Endodermal cell (in vitro differentiated cells): ENCODE data around the gene ESF1. TPM values are rescaled to one million over a fixed set of nuclear protein-coding genes. Genes with fewer than 3 reads are reported as not detected.
"Not testable (repeated sequence)": the region's sequence is repeated elsewhere in the genome, so short reads cannot be mapped to it uniquely, and the experiment has no call there.

ENCODE experiments used
- DNase-seq: peaks from one replicate; pipeline ENCODE4 v3.0.0-alpha.2; 2017
- H3K27ac ChIP-seq: 2 replicates; pipeline ENCODE4 v1.5.1; 2013; ENCODE audit warnings: mild to moderate bottlenecking, low read depth, low read length, moderate library complexity
- H3K27me3 ChIP-seq: 2 replicates; pipeline ENCODE4 v1.6.1; 2013; ENCODE audit warnings: mild to moderate bottlenecking, low read length, moderate library complexity; ENCODE audit not compliant: insufficient read depth, control insufficient read depth, poor library complexity, severe bottlenecking
- H3K36me3 ChIP-seq: 2 replicates; pipeline ENCODE4 v1.7.0; 2013; ENCODE audit warnings: mild to moderate bottlenecking, low read length, moderate library complexity; ENCODE audit not compliant: control insufficient read depth, insufficient read depth
- H3K4me1 ChIP-seq: one replicate; pipeline ENCODE4 v1.7.0; 2013; ENCODE audit warnings: low read length; ENCODE audit not compliant: control insufficient read depth, insufficient read depth
- H3K4me3 ChIP-seq: 2 replicates; pipeline ENCODE4 v1.5.1; 2013; ENCODE audit warnings: mild to moderate bottlenecking, low read length, moderate library complexity
- H3K9ac ChIP-seq: 2 replicates; pipeline ENCODE4 v1.6.1; 2013; ENCODE audit warnings: mild to moderate bottlenecking, low read length, moderate library complexity; ENCODE audit not compliant: poor library complexity, severe bottlenecking; ENCODE audit errors: extremely low read depth
- H3K9me3 ChIP-seq: 2 replicates; pipeline ENCODE4 v1.6.1; 2013; ENCODE audit warnings: mild to moderate bottlenecking, low read length, moderate library complexity; ENCODE audit not compliant: control insufficient read depth
- H3K27ac Mint-ChIP-seq: 2 replicates; pipeline ENCODE4 v1.8.0; 2020; ENCODE audit warnings: mixed read lengths
- H3K27me3 Mint-ChIP-seq: 2 replicates; pipeline ENCODE4 v1.8.0; 2021; ENCODE audit warnings: mild to moderate bottlenecking, mixed read lengths; ENCODE audit not compliant: insufficient read depth
- H3K36me3 Mint-ChIP-seq: 2 replicates; pipeline ENCODE4 v1.8.0; 2020; ENCODE audit warnings: low read depth, mixed read lengths
- H3K4me1 Mint-ChIP-seq: 2 replicates; pipeline ENCODE4 v1.8.0; 2020; ENCODE audit warnings: mixed read lengths
- H3K4me3 Mint-ChIP-seq: 2 replicates; pipeline ENCODE4 v1.8.0; 2020; ENCODE audit warnings: mild to moderate bottlenecking, moderate library complexity, mixed read lengths
- H3K9me3 Mint-ChIP-seq: 2 replicates; pipeline ENCODE4 v1.8.0; 2020; ENCODE audit warnings: mild to moderate bottlenecking, mixed read lengths
- CTCF ChIP-seq: fragments of 200-600 bp; sonication (generic); conservative IDR thresholded peaks from 2 replicates; pipeline ENCODE4 v1.5.0; 2021; ENCODE audit warnings: antibody characterized with exemption, mild to moderate bottlenecking
- WGBS, 2 experiments: methylation state at CpG; one replicate each; pipeline versions ENCODE4 v1.1.5 to v1.1.7; 2013; ENCODE audit warnings: missing lambda C conversion rate in 2 of 2, mixed read lengths in 1 of 2; ENCODE audit not compliant: insufficient coverage in 1 of 2, insufficient read length in 1 of 2; 5-methylcytosine and 5-hydroxymethylcytosine counted together
- total RNA-seq, 2 donors: library from RNA; stranded (reverse); fragmentation: NEBNext Ultra II Directional in 1 of 2; extraction: Animal tissue kit (Norgen Biotek cat#: 25700) in 1 of 2; gene quantifications; 2 replicates in 1 of 2; 3 replicates in 1 of 2; pipeline ENCODE4 v1.2.1, GENCODE V29; 2021

The ESF1 gene
- total RNA-seq, 2 donors from 2014 or later, result 23.9 to 32.1 TPM

- no peak overlapping the region for H3K9ac ChIP-seq
- peaks cover 86% of the 10 kb centered on the region for H3K36me3 ChIP-seq
- no peak overlapping the region for H3K4me3 Mint-ChIP-seq
- peaks cover 47% of the 10 kb centered on the region for H3K9me3 ChIP-seq
- no peaks in the 10 kb centered on the region for H3K27me3 Mint-ChIP-seq
- DNase-seq, result no peak
- no peaks in the 10 kb centered on the region for H3K4me1 Mint-ChIP-seq
- H3K27me3 ChIP-seq, result no peaks in the 10 kb centered on the region
- no peak overlapping the region for H3K27ac Mint-ChIP-seq
- no peak for TF ChIP-seq CTCF
- peaks cover 33% of the 10 kb centered on the region for H3K9me3 Mint-ChIP-seq
- no peaks in the 10 kb centered on the region for H3K4me1 ChIP-seq
- peaks cover 84% of the 10 kb centered on the region for H3K36me3 Mint-ChIP-seq
- no peak overlapping the region for H3K27ac ChIP-seq
- H3K4me3 ChIP-seq, result no peak overlapping the region
These were observed 19.4 kb downstream of the ESF1 start for GRCh38 chr20:13765299-13765698.

GRCh38 chr20:13760451-13760946, 24.2 kb downstream of the ESF1 start:
- not testable (repeated sequence) for H3K4me3 ChIP-seq, H3K27ac Mint-ChIP-seq, H3K27me3 ChIP-seq, DNase-seq, H3K27ac ChIP-seq, H3K27me3 Mint-ChIP-seq, H3K4me3 Mint-ChIP-seq, H3K4me1 Mint-ChIP-seq, H3K4me1 ChIP-seq, H3K9ac ChIP-seq
- H3K9me3 ChIP-seq, result peaks cover 31% of the 10 kb centered on the region
- WGBS, 2 experiments, result 98% methylated on average over 31 of the region's 33 CpGs; no CpG with 5 or more reads in 1 of the 2 experiments
- Mint-ChIP-seq H3K9me3 (peaks cover 15% of the 10 kb centered on the region), H3K36me3 (peaks cover 68% of the 10 kb centered on the region)
- H3K36me3 ChIP-seq, result peaks cover 84% of the 10 kb centered on the region

- Mint-ChIP-seq H3K4me3 (no peak overlapping the region), H3K4me1 (no peaks in the 10 kb centered on the region), H3K9me3 (peaks cover 10% of the 10 kb centered on the region), H3K27ac (no peak overlapping the region), H3K36me3 (peaks cover 53% of the 10 kb centered on the region), H3K27me3 (no peaks in the 10 kb centered on the region)
- WGBS, 2 experiments, result 100% methylated on average over 1 of the region's 1 CpG
- H3K36me3 ChIP-seq, result peaks cover 80% of the 10 kb centered on the region
- no peak for TF ChIP-seq CTCF
- H3K27ac ChIP-seq, result no peak overlapping the region
- DNase-seq, result no peak
- H3K4me3 ChIP-seq, result no peak overlapping the region
- no peak overlapping the region for H3K9ac ChIP-seq
- peaks cover 23% of the 10 kb centered on the region for H3K9me3 ChIP-seq
- no peaks in the 10 kb centered on the region for H3K27me3 ChIP-seq
- H3K4me1 ChIP-seq, result no peaks in the 10 kb centered on the region
These were observed 25.8 kb downstream of the ESF1 start for GRCh38 chr20:13758884-13759283.

- Histone ChIP-seq H3K4me1 (no peaks in the 10 kb centered on the region), H3K36me3 (peaks cover 62% of the 10 kb centered on the region), H3K27me3 (no peaks in the 10 kb centered on the region), H3K9me3 (peaks cover 15% of the 10 kb centered on the region), H3K9ac (no peak overlapping the region), H3K4me3 (no peak overlapping the region), H3K27ac (no peak overlapping the region)
- H3K27me3 Mint-ChIP-seq, result no peaks in the 10 kb centered on the region
- 93 to 100% methylated on average over 1 of the region's 1 CpG for WGBS, 2 experiments
- DNase-seq, result no peak
- H3K4me1 Mint-ChIP-seq, result no peaks in the 10 kb centered on the region
- TF ChIP-seq CTCF, result no peak
- peaks cover 36% of the 10 kb centered on the region for H3K36me3 Mint-ChIP-seq
- no peak overlapping the region for H3K27ac Mint-ChIP-seq
- peaks cover 10% of the 10 kb centered on the region for H3K9me3 Mint-ChIP-seq
- no peak overlapping the region for H3K4me3 Mint-ChIP-seq
These were observed 28.2 kb downstream of the ESF1 start for GRCh38 chr20:13756551-13756950.
